Thyroid gland (tissue), 4 donors: ENCODE results near the gene FCHO1. TPM values are rescaled to one million over a fixed set of nuclear protein-coding genes. Genes with fewer than 3 reads are reported as not detected.

ENCODE experiments used
- DNase-seq, 2 donors: peaks; one replicate each; pipeline ENCODE4 v3.0.0-alpha.2; 2019
- H3K27ac ChIP-seq, 3 donors: fragments of 200-600 bp; sonication (generic); 1 replicate in 2 of 3; 2 replicates in 1 of 3; pipeline ENCODE4 v1.5.1; 2016 to 2019; ENCODE audit warnings: mild to moderate bottlenecking in 1 of 3, moderate library complexity in 1 of 3
- H3K27me3 ChIP-seq: fragments of 200-600 bp; sonication (generic); one replicate; pipeline ENCODE4 v1.5.1; 2019
- H3K36me3 ChIP-seq, 2 donors: fragments of 200-600 bp; sonication (generic); one replicate each; pipeline ENCODE4 v1.5.1; 2016 to 2019
- H3K4me1 ChIP-seq, 2 donors: fragments of 200-600 bp; sonication (generic); one replicate each; pipeline ENCODE4 v1.5.1; 2017 to 2019
- H3K4me3 ChIP-seq, 3 donors: fragments of 200-600 bp; sonication (generic); replicated peaks in 1 of 3; 1 replicate in 2 of 3; 2 replicates in 1 of 3; pipeline ENCODE4 v1.5.1; 2016; ENCODE audit warnings: mild to moderate bottlenecking in 1 of 3
- H3K9me3 ChIP-seq: fragments of 200-600 bp; sonication (generic); one replicate; pipeline ENCODE4 v1.5.1; 2017
- POLR2A ChIP-seq, 2 donors: fragments of 450-650 bp; IDR thresholded peaks; one replicate each; pipeline ENCODE4 v1.6.1; 2017; ENCODE audit warnings: antibody characterized with exemption in 2 of 2, mild to moderate bottlenecking in 2 of 2, moderate library complexity in 1 of 2
- WGBS, 2 donors: methylation state at CpG; one replicate each; pipeline ENCODE4 v1.1.5; 2017; 5-methylcytosine and 5-hydroxymethylcytosine counted together
- intact Hi-C: fragments of 100-400 bp; cut with DNase I; formaldehyde crosslinking; loops from one replicate; pipeline ENCODE4 v1.15.1; 2023
- total RNA-seq, 4 donors: library from RNA; depleted of rRNA; stranded (reverse); fragments of >200 nt; gene quantifications; one replicate each; pipeline ENCODE4 v1.2.3, GENCODE V29; 2016
- TF ChIP-seq, protein P1 (sequence below), 6 experiments: fragments of 200-600 bp in 3 of 6; fragments of 450-650 bp in 3 of 6; sonication (generic) in 3 of 6; IDR thresholded peaks; one replicate each; pipeline ENCODE4 v1.5.1; 2016 to 2019; ENCODE audit warnings: antibody characterized with exemption in 6 of 6, mild to moderate bottlenecking in 2 of 6, inconsistent platforms in 1 of 6, moderate library complexity in 1 of 6

FCHO1 gene
- total RNA-seq, 4 donors from 2014 or later: 0.40 to 1.6 (median 0.67) TPM; not detected in 1

DNA sequence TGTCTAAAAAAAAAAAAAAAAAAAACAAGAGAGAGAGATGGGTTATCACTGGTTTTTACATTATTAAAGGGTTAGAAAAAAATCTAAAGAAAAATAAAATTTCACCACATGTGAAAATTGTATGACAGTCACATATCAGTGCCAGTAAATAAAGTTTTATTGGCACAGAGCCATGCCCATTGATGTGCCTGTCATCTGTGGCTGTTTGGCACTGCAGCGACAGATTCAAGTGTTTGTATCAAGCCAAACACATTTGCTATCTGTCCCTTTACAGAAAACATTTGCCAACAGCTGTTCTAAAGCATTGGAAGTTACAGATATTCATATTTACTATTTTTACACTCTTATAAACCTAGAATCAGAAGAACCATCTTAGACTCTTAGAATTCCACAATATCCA lies 16.3 kb downstream of the FCHO1 start:
- intact Hi-C loops: loop anchor here (5.0 kb wide), 1 partner anchor 60 kb away; no protein-coding TSS in a partner anchor

DNA sequence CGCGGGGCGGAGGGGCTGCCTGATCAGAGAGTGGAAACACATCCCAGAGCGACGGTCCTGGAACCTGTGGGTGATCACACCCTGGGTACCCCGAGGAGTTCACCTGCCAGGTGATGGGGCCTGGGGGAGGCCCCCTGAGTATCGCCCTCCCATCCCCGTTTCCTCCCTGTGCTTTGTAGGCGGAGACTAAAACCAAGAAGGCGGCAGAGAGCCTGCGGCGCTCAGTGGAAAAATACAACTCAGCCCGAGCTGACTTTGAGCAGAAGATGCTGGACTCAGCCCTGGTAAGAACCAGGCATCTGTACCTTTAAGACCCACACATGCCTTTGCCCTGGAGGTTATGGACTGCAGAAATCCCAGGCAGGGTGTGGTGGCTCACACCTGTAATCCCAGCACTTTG lies 19.3 kb downstream of the FCHO1 start:
- DNase-seq: no peak
- intact Hi-C loops: loop anchor here (10.0 kb wide), 1 partner anchor 166 kb away; no protein-coding TSS in a partner anchor
- Histone ChIP-seq H3K4me1 (peaks cover 3 to 6% of the 10 kb centered on the region in 2 donors), H3K36me3 (no peaks in the 10 kb centered on the region), H3K9me3 (no peaks in the 10 kb centered on the region), H3K27ac (no peak overlapping the region), H3K4me3 (no peak overlapping the region), H3K27me3 (no peaks in the 10 kb centered on the region)
- TF ChIP-seq, protein P1, sequence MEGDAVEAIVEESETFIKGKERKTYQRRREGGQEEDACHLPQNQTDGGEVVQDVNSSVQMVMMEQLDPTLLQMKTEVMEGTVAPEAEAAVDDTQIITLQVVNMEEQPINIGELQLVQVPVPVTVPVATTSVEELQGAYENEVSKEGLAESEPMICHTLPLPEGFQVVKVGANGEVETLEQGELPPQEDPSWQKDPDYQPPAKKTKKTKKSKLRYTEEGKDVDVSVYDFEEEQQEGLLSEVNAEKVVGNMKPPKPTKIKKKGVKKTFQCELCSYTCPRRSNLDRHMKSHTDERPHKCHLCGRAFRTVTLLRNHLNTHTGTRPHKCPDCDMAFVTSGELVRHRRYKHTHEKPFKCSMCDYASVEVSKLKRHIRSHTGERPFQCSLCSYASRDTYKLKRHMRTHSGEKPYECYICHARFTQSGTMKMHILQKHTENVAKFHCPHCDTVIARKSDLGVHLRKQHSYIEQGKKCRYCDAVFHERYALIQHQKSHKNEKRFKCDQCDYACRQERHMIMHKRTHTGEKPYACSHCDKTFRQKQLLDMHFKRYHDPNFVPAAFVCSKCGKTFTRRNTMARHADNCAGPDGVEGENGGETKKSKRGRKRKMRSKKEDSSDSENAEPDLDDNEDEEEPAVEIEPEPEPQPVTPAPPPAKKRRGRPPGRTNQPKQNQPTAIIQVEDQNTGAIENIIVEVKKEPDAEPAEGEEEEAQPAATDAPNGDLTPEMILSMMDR (IDR thresholded peaks at IDR 0.05): no peak
- TF ChIP-seq POLR2A (IDR thresholded peaks at IDR 0.05): no peak
- 78 to 95% methylated on average over 6 to 13 of the region's 13 CpGs for WGBS, 2 donors

More for the DNA sequence above, 16.3 kb downstream of the FCHO1 start:
- H3K4me3 ChIP-seq: no peak overlapping the region
- H3K36me3 ChIP-seq: no peaks in the 10 kb centered on the region
- no peak overlapping the region for H3K27ac ChIP-seq
- TF ChIP-seq POLR2A (IDR thresholded peaks at IDR 0.05): no peak
- TF ChIP-seq, protein P1 (IDR thresholded peaks at IDR 0.05): no peak
- H3K4me1 ChIP-seq: peaks cover 3 to 6% of the 10 kb centered on the region in 2 donors
- H3K27me3 ChIP-seq: no peaks in the 10 kb centered on the region
- DNase-seq: no peak
- no peaks in the 10 kb centered on the region for H3K9me3 ChIP-seq
- 43 to 79% methylated on average over 1 of the region's 1 CpG for WGBS, 2 donors

DNA sequence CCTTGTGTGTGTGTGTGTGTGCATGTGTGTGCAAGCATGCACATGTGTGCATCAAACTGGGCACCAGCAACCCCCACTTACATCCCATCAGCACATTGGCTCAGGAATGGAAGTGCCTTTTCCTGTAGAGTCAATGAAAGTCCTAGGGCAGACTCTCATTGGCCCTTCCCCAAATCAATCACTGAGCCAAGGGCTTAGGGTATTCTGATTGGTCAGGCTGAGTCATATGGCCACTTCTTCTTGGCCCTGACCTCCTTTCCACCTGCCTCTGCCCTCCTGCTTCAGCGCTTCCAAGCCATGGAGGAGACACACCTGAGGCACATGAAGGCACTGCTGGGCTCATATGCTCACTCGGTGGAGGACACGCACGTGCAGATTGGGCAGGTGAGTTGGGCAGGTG lies 20.9 kb downstream of the FCHO1 start:
- WGBS, 2 donors: 96 to 100% methylated on average over 4 of the region's 4 CpGs
- Histone ChIP-seq H3K27ac (no peak overlapping the region), H3K9me3 (no peaks in the 10 kb centered on the region), H3K27me3 (no peaks in the 10 kb centered on the region), H3K4me3 (no peak overlapping the region), H3K36me3 (no peaks in the 10 kb centered on the region), H3K4me1 (no peaks in the 10 kb centered on the region)
- intact Hi-C loops: loop anchor here (10.0 kb wide), 1 partner anchor 167 kb away; no protein-coding TSS in a partner anchor
- TF ChIP-seq, protein P1 (IDR thresholded peaks at IDR 0.05): no peak
- TF ChIP-seq POLR2A (IDR thresholded peaks at IDR 0.05): no peak
- DNase-seq: no peak

DNA sequence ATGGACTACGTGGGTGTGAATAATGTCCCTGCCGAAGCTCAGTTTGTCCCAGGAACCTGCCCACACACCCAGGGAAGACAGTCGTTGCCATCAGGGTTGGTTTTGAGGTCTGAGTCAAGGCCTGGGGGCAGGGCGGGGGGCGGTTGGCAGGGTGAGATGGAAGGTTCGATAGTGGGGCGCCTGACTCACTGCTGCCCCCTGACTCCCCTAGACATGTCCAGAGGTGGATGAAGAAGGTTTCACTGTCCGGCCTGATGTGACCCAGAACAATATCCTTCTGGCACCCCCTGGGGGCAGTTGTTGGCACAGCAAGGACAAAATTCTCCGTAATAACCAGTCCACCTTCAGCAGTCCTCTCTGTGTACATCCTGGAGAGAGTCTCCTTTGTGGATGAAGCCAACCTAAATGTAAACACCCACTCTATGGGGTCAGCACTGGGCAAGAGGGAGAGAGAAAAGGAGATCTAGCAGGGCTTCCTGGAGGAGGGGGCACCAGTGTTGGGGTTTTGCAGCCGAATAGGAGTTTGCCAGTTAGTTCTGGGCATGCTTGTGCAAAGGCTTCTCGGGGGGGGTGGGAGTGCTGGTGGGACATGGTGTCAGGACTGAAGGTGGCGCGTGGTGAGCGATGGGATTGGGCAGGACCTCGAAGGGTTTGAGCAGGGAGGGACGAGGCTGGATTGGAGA lies 24.1 kb downstream of the FCHO1 start:
- 66 to 69% methylated on average over 14 to 15 of the region's 16 CpGs for WGBS, 2 donors
- Histone ChIP-seq H3K4me1 (peaks cover 0 to 10% of the 10 kb centered on the region in 2 donors), H3K27ac (no peak overlapping the region), H3K4me3 (no peak overlapping the region), H3K27me3 (no peaks in the 10 kb centered on the region), H3K36me3 (no peaks in the 10 kb centered on the region), H3K9me3 (no peaks in the 10 kb centered on the region)
- TF ChIP-seq, protein P1 (IDR thresholded peaks at IDR 0.05): peak in 1 of 6 experiments; percentile 25
- TF ChIP-seq POLR2A (IDR thresholded peaks at IDR 0.05): no peak
- DNase-seq: no peak
- intact Hi-C loops: loop anchor here (10.0 kb wide), 1 partner anchor 171 kb away; no protein-coding TSS in a partner anchor
